Right atrium auricular region (tissue), 2 donors: Measurements from ENCODE around the gene ALOX15B. TPM values are rescaled to one million over a fixed set of nuclear protein-coding genes. Genes with fewer than 3 reads are reported as not detected.

Experiments used
- DNase-seq: peaks from one replicate; pipeline ENCODE4 v3.0.0-alpha.2; 2019; ENCODE audit warnings: low spot score
- H3K27ac ChIP-seq, 2 donors: fragments of 200-600 bp; sonication (generic); 1 replicate in 1 of 2; 2 replicates in 1 of 2; pipeline ENCODE4 v1.5.1; 2016 to 2019
- H3K27me3 ChIP-seq, 2 donors: fragments of 200-600 bp; sonication (generic); one replicate each; pipeline versions ENCODE4 v1.5.1 to v1.6.0; 2017 to 2019
- H3K36me3 ChIP-seq: fragments of 200-600 bp; sonication (generic); one replicate; pipeline ENCODE4 v1.5.1; 2016
- H3K4me1 ChIP-seq, 2 donors: fragments of 200-600 bp; sonication (generic); one replicate each; pipeline versions ENCODE4 v1.5.1 to v1.6.0; 2017 to 2019
- H3K4me3 ChIP-seq, 2 donors: fragments of 200-600 bp; sonication (generic); 1 replicate in 1 of 2; 2 replicates in 1 of 2; pipeline ENCODE4 v1.5.1; 2017 to 2019; ENCODE audit warnings: mild to moderate bottlenecking in 1 of 2, moderate library complexity in 1 of 2
- H3K9me3 ChIP-seq, 2 donors: fragments of 200-600 bp; sonication (generic); one replicate each; pipeline ENCODE4 v1.5.1; 2019
- CTCF ChIP-seq, 2 donors: fragments of 200-600 bp; sonication (generic); IDR thresholded peaks; one replicate each; pipeline ENCODE4 v1.5.1; 2019; ENCODE audit warnings: antibody characterized with exemption in 2 of 2
- total RNA-seq, 2 donors: library from RNA; depleted of rRNA; stranded (reverse); fragments of >200 nt; gene quantifications; one replicate each; pipeline ENCODE4 v1.1.0, GENCODE V29; 2016

The ALOX15B gene
- 1 to 10 TPM; 1.2 to 1.8 TPM for total RNA-seq

DNA sequence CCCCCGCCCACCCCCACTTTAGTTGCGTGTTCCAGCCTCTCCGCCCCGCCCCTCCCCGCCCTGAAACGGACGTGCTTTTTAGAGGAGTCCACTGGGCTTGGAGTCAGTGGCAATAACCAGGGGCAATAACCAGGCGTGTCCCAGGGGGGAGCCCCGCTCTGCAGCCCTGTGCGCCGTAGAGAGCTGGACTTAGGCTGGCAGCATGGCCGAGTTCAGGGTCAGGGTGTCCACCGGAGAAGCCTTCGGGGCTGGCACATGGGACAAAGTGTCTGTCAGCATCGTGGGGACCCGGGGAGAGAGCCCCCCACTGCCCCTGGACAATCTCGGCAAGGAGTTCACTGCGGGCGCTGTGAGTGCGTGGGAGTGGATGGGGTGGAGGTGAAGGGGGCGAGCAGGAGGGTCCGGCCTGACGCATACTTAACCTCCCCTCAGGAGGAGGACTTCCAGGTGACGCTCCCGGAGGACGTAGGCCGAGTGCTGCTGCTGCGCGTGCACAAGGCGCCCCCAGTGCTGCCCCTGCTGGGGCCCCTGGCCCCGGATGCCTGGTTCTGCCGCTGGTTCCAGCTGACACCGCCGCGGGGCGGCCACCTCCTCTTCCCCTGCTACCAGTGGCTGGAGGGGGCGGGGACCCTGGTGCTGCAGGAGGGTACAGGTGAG, at the start of gene ALOX15B:
Gene ALOX15B, plus strand, starts transcription at position 106 of the 657 bp plus-strand sequence. Its CDS starts 97 bp downstream, at position 203.
- TF ChIP-seq CTCF (IDR thresholded peaks at IDR 0.05): no peak
- H3K36me3 ChIP-seq: no peaks in the 10 kb centered on the region
- H3K27ac ChIP-seq: no peak within 1 kb of the TSS
- H3K4me1 ChIP-seq: peaks cover 0 to 8% of the 10 kb centered on the region in 2 donors
- DNase-seq: no peak
- H3K4me3 ChIP-seq: peak within 1 kb of the TSS in 1 of 2 donors; percentile 36
- no peaks in the 10 kb centered on the region for H3K9me3 ChIP-seq
- H3K27me3 ChIP-seq: peaks cover 0 to 6% of the 10 kb centered on the region in 2 donors

DNA sequence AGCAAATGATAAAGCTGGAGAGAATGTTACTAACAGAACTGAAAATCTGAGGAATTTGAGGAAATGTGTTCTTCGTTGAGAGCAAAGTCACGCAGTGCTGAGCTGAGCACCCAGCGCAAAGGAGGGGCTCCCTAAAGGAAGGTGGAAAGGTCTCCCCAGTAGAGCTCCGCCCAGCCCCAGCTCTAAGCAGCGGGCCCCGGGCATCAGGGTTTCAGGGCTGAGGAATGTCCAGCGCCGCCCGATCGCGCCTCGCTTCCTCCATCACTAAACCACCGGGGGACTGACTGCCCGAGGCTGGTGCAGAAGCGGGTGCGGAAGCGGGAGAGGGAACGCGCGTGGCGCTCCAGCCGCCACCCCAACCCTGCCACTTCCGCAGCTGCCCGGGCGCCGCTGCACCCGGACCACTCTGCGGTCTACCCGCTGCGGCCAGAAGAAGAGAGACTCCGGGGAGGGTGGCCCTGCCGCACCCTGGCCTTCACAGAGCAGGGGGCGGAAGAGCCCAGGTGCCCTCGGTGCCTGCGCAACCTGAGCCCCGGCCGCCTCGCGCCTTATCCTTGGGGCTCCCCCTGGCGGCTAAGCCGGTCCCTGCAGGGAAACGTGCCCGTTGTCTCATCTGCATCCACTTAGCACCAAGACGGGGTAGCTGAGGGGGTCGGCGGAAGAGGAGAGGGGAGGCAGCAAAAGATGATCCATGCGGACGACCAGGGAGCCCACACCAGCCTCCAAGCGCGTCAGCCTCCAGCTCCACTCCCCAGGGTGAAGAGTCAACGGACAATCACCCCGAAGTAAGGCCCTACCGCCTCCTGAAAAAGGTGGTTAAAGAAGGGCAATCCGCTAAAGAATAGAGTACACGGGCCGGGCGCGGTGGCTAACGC, 48.8 kb upstream of the ALOX15B start:
- H3K9me3 ChIP-seq: no peaks in the 10 kb centered on the region
- H3K36me3 ChIP-seq: no peaks in the 10 kb centered on the region
- peak; percentile 96 to 98 for TF ChIP-seq CTCF (IDR thresholded peaks at IDR 0.05)
- peak overlapping the region in 1 of 2 donors; percentile 60 for H3K27ac ChIP-seq
- DNase-seq: peak; percentile 86
- no peaks in the 10 kb centered on the region for H3K27me3 ChIP-seq
- H3K4me3 ChIP-seq: peak overlapping the region; percentile 42 to 64
- H3K4me1 ChIP-seq: peaks cover 0 to 11% of the 10 kb centered on the region in 2 donors

GRCh38 chr17:7992516-7992915, 46.3 kb upstream of the ALOX15B start:
- no peak for TF ChIP-seq CTCF (IDR thresholded peaks at IDR 0.05)
- Histone ChIP-seq H3K9me3 (no peaks in the 10 kb centered on the region), H3K27ac (no peak overlapping the region), H3K27me3 (no peaks in the 10 kb centered on the region), H3K36me3 (no peaks in the 10 kb centered on the region), H3K4me3 (no peak overlapping the region), H3K4me1 (peaks cover 0 to 19% of the 10 kb centered on the region in 2 donors)
- no peak for DNase-seq

- no peak for DNase-seq
- H3K4me3 ChIP-seq: no peak overlapping the region
These were observed 45.9 kb upstream of the ALOX15B start for GRCh38 chr17:7992924-7993323.

GRCh38 chr17:7993972-7994589, 44.8 kb upstream of the ALOX15B start:
- TF ChIP-seq CTCF (IDR thresholded peaks at IDR 0.05): no peak
- Histone ChIP-seq H3K4me1 (peaks cover 0 to 20% of the 10 kb centered on the region in 2 donors), H3K27ac (no peak overlapping the region), H3K9me3 (no peaks in the 10 kb centered on the region), H3K36me3 (no peaks in the 10 kb centered on the region), H3K27me3 (no peaks in the 10 kb centered on the region), H3K4me3 (no peak overlapping the region)
- DNase-seq: no peak

More at GRCh38 chr17:7992924-7993323, 45.9 kb upstream of the ALOX15B start:
- no peak for TF ChIP-seq CTCF (IDR thresholded peaks at IDR 0.05)
- no peak overlapping the region for H3K27ac ChIP-seq
- H3K9me3 ChIP-seq: no peaks in the 10 kb centered on the region
- H3K36me3 ChIP-seq: no peaks in the 10 kb centered on the region
- H3K27me3 ChIP-seq: no peaks in the 10 kb centered on the region
- H3K4me1 ChIP-seq: peaks cover 0 to 20% of the 10 kb centered on the region in 2 donors
